GM13976 (cell line): ENCODE results near the gene VIL1.

ENCODE experiments used
- DNase-seq: peaks from one replicate; pipeline ENCODE4 v3.0.0; 2012; ENCODE audit warnings: low spot score
- in situ Hi-C: fragments of 300-500 bp; cut with MboI; formaldehyde crosslinking; loops from one replicate; pipeline ENCODE4 v1.12.0; 2022; ENCODE audit warnings: low sequenced_read_pairs, mixed read lengths, inconsistent platforms; ENCODE audit not compliant: unreplicated experiment
- TF ChIP-seq, protein P1 (sequence below): IDR thresholded peaks from 2 replicates; pipeline ENCODE4 v1.5.1; 2012; ENCODE audit warnings: borderline replicate concordance, mild to moderate bottlenecking; ENCODE audit not compliant: insufficient read depth; ENCODE audit errors: extremely low read depth, missing control alignments, control extremely low read depth

Gene VIL1

GRCh38 chr2:218406209-218406948, 12.5 kb upstream of the VIL1 start:
- in situ Hi-C loops, result loop anchor here (25.0 kb wide), 2 partner anchors 231 to 431 kb away; partner anchors contain the start of gene PRKAG3
- peak; percentile 94 for DNase-seq
- TF ChIP-seq, protein P1, sequence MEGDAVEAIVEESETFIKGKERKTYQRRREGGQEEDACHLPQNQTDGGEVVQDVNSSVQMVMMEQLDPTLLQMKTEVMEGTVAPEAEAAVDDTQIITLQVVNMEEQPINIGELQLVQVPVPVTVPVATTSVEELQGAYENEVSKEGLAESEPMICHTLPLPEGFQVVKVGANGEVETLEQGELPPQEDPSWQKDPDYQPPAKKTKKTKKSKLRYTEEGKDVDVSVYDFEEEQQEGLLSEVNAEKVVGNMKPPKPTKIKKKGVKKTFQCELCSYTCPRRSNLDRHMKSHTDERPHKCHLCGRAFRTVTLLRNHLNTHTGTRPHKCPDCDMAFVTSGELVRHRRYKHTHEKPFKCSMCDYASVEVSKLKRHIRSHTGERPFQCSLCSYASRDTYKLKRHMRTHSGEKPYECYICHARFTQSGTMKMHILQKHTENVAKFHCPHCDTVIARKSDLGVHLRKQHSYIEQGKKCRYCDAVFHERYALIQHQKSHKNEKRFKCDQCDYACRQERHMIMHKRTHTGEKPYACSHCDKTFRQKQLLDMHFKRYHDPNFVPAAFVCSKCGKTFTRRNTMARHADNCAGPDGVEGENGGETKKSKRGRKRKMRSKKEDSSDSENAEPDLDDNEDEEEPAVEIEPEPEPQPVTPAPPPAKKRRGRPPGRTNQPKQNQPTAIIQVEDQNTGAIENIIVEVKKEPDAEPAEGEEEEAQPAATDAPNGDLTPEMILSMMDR, result peak; percentile 97

DNA sequence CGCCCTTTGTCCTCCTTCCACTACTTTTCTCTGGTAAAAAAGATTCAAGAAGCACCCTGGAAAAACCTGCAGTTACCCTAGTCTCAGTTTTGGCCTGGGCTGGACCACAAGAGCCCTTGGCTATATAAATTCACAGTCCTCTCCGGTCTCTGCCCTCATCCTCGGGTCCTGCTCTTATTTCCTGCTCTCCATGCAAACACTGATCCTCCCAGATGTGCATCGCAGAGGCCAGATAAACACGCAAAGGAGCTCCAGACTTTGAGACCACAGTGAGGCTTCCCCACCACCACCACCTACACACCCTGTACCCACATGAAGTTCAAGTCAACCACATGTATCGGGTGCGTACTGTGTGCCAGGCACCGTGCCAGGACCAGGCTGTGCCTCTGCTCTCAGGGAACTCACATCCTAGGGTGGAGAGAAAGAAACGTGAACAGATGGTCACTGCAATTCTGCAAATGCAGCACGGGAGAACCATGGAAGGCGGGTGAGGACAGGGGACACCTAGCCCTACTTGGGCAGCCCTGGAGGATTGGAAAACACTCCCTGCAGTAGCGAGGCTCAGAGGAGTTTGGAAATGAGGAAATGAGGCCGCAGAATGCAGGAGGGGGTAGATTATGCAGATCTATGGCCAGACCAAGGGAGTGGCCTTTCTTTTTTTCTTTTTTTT, 11.8 kb upstream of the VIL1 start:
- TF ChIP-seq, protein P1, result no peak
- in situ Hi-C loops, result loop anchor here (25.0 kb wide), 2 partner anchors 230 to 430 kb away; partner anchors contain the start of gene PRKAG3
- DNase-seq, result no peak

- TF ChIP-seq, protein P1, result no peak
- DNase-seq, result no peak
- in situ Hi-C loops, result loop anchor here (25.0 kb wide), 2 partner anchors 230 to 430 kb away; partner anchors contain the start of gene PRKAG3
Measured at GRCh38 chr2:218407717-218408116, 11.2 kb upstream of the VIL1 start.

DNA sequence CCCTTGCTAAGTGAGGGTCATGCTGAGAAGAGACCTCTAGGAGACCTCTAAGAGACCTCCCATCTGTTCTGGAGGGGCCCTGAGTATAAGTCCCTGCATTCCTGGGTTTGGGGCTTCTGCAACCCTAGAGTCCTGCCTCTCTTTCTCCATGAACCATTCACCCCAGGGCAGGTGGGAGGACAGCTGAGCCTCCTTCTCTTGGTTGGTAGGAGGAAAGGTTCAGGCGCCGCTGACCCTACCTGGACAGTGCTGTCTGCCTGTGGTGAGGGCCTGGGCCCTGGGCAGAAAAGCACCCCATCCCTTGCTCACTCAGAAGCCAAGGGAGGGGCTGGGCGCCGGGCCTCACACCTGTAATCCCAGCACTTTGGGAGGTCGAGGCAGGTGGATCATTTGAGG, 604 bp upstream of the VIL1 start:
- TF ChIP-seq, protein P1, result no peak
- in situ Hi-C loops, result loop anchor here (25.0 kb wide), 2 partner anchors 219 to 419 kb away; partner anchors contain the start of gene PRKAG3
- no peak for DNase-seq

DNA sequence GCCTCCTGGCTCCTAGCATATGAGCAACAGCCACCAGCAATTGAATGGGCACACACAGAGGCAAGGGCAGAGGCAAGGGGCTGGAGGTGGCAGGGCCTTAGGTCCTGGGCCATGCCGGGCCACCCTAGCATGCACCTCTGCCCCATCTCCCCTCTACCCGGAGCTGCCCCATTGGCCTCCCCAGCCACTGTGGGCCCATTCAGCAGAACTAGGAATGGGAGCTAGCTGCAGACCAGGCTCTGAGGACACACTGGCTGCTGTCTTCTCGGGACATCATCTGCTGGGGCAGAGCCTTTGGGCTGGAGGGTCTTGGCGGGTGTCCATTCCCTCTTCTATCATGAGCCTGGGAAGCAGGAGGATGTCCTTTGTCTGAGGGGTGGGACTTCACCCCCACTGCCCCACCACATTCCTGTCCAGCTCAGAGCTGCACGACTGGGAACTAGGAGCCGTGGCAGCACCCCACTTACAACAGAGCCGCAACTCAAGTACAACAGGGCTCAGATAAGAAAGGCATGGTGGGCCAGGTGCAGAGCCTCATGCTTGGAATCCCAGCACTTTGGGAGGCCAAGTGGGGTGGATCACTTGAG, 800 bp downstream of the VIL1 start:
- TF ChIP-seq, protein P1, result no peak
- in situ Hi-C loops, result loop anchor here (25.0 kb wide), 2 partner anchors 218 to 418 kb away; partner anchors contain the start of gene PRKAG3
- no peak for DNase-seq

GRCh38 chr2:218421027-218421426, 2.1 kb downstream of the VIL1 start:
- in situ Hi-C loops, result loop anchor here (25.0 kb wide), 2 partner anchors 216 to 416 kb away; partner anchors contain the start of gene PRKAG3
- TF ChIP-seq, protein P1, result no peak
- DNase-seq, result no peak
